Spleen (tissue), 7 donors: ENCODE measurements around the gene AP1M1.
"Not testable (repeated sequence)": the region's sequence is repeated elsewhere in the genome, so short reads cannot be mapped to it uniquely, and the experiment has no call there.

ENCODE experiments used
- POLR2A ChIP-seq, 3 donors: fragments of 450-650 bp; IDR thresholded peaks; one replicate each; pipeline ENCODE4 v1.5.1; 2017; ENCODE audit warnings: antibody characterized with exemption in 3 of 3, mild to moderate bottlenecking in 1 of 3
- POLR2AphosphoS5 ChIP-seq, 3 donors: sonication (generic); formaldehyde crosslinking; IDR thresholded peaks; one replicate each; pipeline ENCODE4 v1.5.1; 2017; ENCODE audit warnings: antibody characterized with exemption in 3 of 3
- TF ChIP-seq, protein P1 (sequence below), 11 experiments: fragments of 200-600 bp in 7 of 11; fragments of 450-650 bp in 4 of 11; sonication (generic) in 4 of 11; IDR thresholded peaks in 8 of 11; conservative IDR thresholded peaks in 3 of 11; 1 replicate in 7 of 11; 2 replicates in 4 of 11; pipeline versions ENCODE4 v1.4.0 to v1.8.0; 2016 to 2021; ENCODE audit warnings: antibody characterized with exemption in 11 of 11, inconsistent platforms in 4 of 11, mild to moderate bottlenecking in 1 of 11
- donor health status: DM: no; HTN: no; CAD: no; lungs with moderate emphysema.
- donor health status: DM: no; HTN: no; CAD: no.
- donor health status: DM: no; HTN: no; CAD: no.

DNA sequence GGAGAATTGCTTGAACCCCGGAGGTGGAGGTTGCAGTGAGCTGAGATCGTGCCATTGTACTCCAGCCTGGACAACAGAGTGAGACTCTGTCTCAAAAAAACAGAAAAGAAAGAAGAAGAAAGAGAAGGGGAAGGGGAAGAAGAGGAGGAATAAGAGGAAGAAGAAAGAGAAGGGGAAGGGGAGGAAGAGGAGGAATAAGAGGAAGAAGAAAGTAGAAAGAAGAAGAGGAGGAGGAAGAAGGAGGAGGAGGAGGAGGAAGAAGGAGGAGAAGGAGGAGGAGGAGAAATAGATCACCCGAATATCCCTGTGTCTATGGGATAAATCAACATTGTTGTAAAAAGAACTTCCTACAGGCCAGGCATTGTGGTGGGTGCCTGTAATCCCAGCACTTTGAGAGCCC lies 87.4 kb downstream of the AP1M1 start:
- TF ChIP-seq, protein P1, sequence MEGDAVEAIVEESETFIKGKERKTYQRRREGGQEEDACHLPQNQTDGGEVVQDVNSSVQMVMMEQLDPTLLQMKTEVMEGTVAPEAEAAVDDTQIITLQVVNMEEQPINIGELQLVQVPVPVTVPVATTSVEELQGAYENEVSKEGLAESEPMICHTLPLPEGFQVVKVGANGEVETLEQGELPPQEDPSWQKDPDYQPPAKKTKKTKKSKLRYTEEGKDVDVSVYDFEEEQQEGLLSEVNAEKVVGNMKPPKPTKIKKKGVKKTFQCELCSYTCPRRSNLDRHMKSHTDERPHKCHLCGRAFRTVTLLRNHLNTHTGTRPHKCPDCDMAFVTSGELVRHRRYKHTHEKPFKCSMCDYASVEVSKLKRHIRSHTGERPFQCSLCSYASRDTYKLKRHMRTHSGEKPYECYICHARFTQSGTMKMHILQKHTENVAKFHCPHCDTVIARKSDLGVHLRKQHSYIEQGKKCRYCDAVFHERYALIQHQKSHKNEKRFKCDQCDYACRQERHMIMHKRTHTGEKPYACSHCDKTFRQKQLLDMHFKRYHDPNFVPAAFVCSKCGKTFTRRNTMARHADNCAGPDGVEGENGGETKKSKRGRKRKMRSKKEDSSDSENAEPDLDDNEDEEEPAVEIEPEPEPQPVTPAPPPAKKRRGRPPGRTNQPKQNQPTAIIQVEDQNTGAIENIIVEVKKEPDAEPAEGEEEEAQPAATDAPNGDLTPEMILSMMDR (IDR thresholded peaks at IDR 0.05 in 8 of 11, conservative IDR thresholded peaks at IDR 0.05 in 3 of 11), result not testable (repeated sequence)
- not testable (repeated sequence) for TF ChIP-seq POLR2AphosphoS5, POLR2A (IDR thresholded peaks at IDR 0.05)
